ENCODE measurements around the gene SORBS1.

The SORBS1 gene

DNA sequence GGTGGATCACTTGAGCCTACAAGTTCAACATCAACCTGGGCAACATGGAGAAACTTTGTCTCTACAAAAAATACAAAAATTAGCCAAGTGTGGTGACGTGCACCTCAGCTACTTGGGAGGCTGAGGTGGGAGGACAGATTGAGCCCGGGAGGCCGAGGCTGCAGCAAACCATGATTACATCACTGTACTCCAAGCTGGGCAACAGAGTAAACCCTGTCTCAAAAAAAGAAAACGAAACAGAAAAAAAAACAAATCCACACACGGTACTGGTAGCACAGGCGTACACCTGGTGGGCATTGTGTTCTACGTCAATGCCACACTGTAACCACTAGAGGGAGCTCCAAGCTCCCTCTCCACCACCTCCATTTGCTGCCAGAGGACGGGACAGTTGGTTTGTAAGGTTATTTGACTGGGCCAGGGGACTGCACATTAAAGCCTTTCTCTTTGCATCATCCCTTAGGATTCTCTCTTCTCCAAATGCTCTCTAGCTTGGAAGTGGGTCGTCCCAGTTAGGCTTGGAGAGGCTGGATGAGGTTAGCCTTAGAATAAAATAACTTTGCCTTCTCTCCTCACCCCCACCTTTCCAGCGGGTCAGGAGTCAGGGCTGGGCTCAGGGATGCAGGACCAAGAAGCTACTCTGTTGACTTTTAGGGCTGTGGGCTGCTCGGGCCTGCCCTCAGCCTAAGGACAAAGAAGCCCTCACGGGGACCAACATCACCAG, 130.8 kb downstream of the SORBS1 start:
- Histone ChIP-seq H3K4me2 (ENCODE audit: low read depth, low read length, poor library complexity, severe bottlenecking) (no peak overlapping the region), H3K9ac (ENCODE audit: low read length) (no peak overlapping the region), H3K79me2 (ENCODE audit: insufficient read depth, low read length) (no peaks in the 10 kb centered on the region), H3K9me3 (ENCODE audit: insufficient read depth, low read length) (no peaks in the 10 kb centered on the region), H4K20me1 (ENCODE audit: low read depth, low read length) (no peaks in the 10 kb centered on the region), H3K27ac (ENCODE audit: low read depth, low read length) (no peak overlapping the region), H3K27me3 (ENCODE audit: low read length) (no peaks in the 10 kb centered on the region), H3K9me2 (replicated peaks; ENCODE audit: insufficient read depth, low read length) (no peaks in the 10 kb centered on the region), H3F3A (ENCODE audit: insufficient read depth) (no peaks in the 10 kb centered on the region), H2AFZ (ENCODE audit: low read depth, low read length, severe bottlenecking) (no peak overlapping the region), H3K36me3 (ENCODE audit: low read length) (no peaks in the 10 kb centered on the region), H3K4me3 (ENCODE audit: insufficient read depth, low read length, poor library complexity, severe bottlenecking) (no peak overlapping the region)
- TF ChIP-seq, protein P1, sequence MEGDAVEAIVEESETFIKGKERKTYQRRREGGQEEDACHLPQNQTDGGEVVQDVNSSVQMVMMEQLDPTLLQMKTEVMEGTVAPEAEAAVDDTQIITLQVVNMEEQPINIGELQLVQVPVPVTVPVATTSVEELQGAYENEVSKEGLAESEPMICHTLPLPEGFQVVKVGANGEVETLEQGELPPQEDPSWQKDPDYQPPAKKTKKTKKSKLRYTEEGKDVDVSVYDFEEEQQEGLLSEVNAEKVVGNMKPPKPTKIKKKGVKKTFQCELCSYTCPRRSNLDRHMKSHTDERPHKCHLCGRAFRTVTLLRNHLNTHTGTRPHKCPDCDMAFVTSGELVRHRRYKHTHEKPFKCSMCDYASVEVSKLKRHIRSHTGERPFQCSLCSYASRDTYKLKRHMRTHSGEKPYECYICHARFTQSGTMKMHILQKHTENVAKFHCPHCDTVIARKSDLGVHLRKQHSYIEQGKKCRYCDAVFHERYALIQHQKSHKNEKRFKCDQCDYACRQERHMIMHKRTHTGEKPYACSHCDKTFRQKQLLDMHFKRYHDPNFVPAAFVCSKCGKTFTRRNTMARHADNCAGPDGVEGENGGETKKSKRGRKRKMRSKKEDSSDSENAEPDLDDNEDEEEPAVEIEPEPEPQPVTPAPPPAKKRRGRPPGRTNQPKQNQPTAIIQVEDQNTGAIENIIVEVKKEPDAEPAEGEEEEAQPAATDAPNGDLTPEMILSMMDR (IDR thresholded peaks at IDR 0.05; ENCODE audit: insufficient read depth, low read length, poor library complexity, severe bottlenecking): peak; percentile 61
- no peak for TF ChIP-seq EZH2phosphoT487 (conservative IDR thresholded peaks at IDR 0.05; ENCODE audit: low read length)

DNA sequence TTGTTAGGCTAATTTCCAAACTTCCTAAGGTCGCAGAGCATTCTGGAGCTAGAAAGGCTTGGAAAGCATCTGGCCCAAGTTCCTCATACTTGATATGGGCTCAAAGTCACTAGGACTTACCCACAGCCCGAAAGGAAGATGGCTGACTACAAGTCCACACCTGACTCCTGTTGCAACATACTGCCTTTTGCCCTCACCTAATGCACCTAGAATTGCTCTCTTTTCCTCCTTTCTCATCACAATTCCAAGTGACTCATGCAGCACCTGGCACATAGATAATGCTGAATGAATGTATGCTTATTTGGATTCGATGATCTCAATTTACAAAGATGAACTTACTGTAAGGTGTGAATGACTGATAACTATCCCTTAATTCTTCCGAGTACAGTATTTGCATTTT, 131.5 kb downstream of the SORBS1 start:
- no peaks in the 10 kb centered on the region for H3F3A ChIP-seq (ENCODE audit: insufficient read depth)
- H3K9ac ChIP-seq (ENCODE audit: low read length): no peak overlapping the region
- H2AFZ ChIP-seq (ENCODE audit: low read depth, low read length, severe bottlenecking): no peak overlapping the region
- TF ChIP-seq, protein P1 (IDR thresholded peaks at IDR 0.05; ENCODE audit: insufficient read depth, low read length, poor library complexity, severe bottlenecking): no peak
- TF ChIP-seq EZH2phosphoT487 (conservative IDR thresholded peaks at IDR 0.05; ENCODE audit: low read length): no peak
- no peaks in the 10 kb centered on the region for H4K20me1 ChIP-seq (ENCODE audit: low read depth, low read length)
- H3K9me2 ChIP-seq (replicated peaks; ENCODE audit: insufficient read depth, low read length): no peaks in the 10 kb centered on the region
- no peaks in the 10 kb centered on the region for H3K27me3 ChIP-seq (ENCODE audit: low read length)
- H3K4me2 ChIP-seq (ENCODE audit: low read depth, low read length, poor library complexity, severe bottlenecking): no peak overlapping the region
- no peaks in the 10 kb centered on the region for H3K9me3 ChIP-seq (ENCODE audit: insufficient read depth, low read length)
- no peaks in the 10 kb centered on the region for H3K36me3 ChIP-seq (ENCODE audit: low read length)
- H3K4me3 ChIP-seq (ENCODE audit: insufficient read depth, low read length, poor library complexity, severe bottlenecking): no peak overlapping the region
- H3K27ac ChIP-seq (ENCODE audit: low read depth, low read length): no peak overlapping the region
- H3K79me2 ChIP-seq (ENCODE audit: insufficient read depth, low read length): no peaks in the 10 kb centered on the region

DNA sequence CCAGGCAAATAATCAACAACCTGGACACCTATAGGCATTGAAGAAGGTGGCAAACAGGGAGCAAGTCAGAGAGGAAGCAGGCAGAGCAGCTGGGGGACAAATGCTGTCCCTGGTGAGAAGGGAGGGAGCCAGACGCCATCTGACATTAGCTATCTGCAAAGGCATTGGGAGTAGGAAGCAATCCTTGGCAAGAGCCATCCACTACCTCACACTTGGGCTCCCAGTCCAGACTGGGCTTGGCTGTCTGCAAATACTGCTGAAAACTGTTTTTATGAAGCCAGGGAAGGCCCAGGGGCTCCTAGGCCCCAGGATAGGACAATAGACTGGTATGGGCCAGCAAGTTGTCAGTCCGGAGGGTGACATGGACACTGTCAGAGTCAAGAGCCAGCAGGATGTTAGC, 132.5 kb downstream of the SORBS1 start:
- no peaks in the 10 kb centered on the region for H3F3A ChIP-seq (ENCODE audit: insufficient read depth)
- TF ChIP-seq, protein P1 (IDR thresholded peaks at IDR 0.05; ENCODE audit: insufficient read depth, low read length, poor library complexity, severe bottlenecking): no peak
- no peak for TF ChIP-seq EZH2phosphoT487 (conservative IDR thresholded peaks at IDR 0.05; ENCODE audit: low read length)
- H3K9me2 ChIP-seq (replicated peaks; ENCODE audit: insufficient read depth, low read length): no peaks in the 10 kb centered on the region
- no peaks in the 10 kb centered on the region for H4K20me1 ChIP-seq (ENCODE audit: low read depth, low read length)
- no peak overlapping the region for H3K27ac ChIP-seq (ENCODE audit: low read depth, low read length)
- H2AFZ ChIP-seq (ENCODE audit: low read depth, low read length, severe bottlenecking): no peak overlapping the region
- H3K4me3 ChIP-seq (ENCODE audit: insufficient read depth, low read length, poor library complexity, severe bottlenecking): no peak overlapping the region
- H3K4me2 ChIP-seq (ENCODE audit: low read depth, low read length, poor library complexity, severe bottlenecking): no peak overlapping the region
- no peak overlapping the region for H3K9ac ChIP-seq (ENCODE audit: low read length)
- H3K36me3 ChIP-seq (ENCODE audit: low read length): no peaks in the 10 kb centered on the region
- H3K27me3 ChIP-seq (ENCODE audit: low read length): no peaks in the 10 kb centered on the region
- H3K79me2 ChIP-seq (ENCODE audit: insufficient read depth, low read length): no peaks in the 10 kb centered on the region
- H3K9me3 ChIP-seq (ENCODE audit: insufficient read depth, low read length): no peaks in the 10 kb centered on the region

Data from SU-DHL-6 (cell line).